ENCODE measurements around the gene SLC22A3. TPM values are rescaled to one million over a fixed set of nuclear protein-coding genes. Genes with fewer than 3 reads are reported as not detected.

Gene SLC22A3
- total and polyA plus RNA-seq, 2 of the 4 experiments (the other 2 are of a cell fraction): not detected

DNA sequence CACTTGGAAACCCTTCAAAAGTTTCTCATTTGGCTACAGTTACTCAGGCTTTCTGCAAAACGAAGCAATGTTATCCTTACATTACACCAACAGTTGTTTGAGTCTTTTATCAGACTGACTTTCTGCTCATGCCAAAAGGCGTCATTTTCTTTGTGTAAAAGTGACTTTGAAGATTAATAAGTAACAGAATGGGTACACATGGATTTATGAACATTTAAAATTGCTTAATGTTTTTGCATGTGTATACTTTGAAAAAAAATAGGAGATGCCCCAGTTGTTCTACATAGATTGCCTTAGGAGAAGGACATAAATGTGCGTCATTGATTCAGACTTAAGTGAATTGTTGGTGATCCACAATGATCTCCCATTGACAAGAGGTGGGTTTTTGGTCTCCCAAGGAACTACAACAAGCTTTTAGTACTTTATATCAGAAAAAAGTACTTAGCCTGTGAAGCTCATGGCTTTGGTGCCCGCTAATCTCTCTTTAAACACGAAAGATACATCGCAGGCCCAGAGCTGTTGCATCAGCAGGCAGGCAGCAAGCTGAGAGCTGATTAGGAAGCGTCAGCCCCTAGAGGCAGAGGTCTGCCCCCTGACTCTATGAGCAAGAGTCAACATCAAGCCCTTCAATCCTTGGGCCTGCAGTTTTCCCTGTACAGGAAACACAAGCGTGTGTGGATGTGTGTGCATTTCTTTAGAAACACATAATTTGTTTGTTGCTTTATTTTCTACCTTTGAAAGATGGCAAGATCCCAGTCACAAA is 45.9 kb downstream of the SLC22A3 start:
- no peak overlapping the region for H2BK15ac ChIP-seq (ENCODE audit: low read depth, low read length)
- H4K5ac ChIP-seq (ENCODE audit: low read depth, low read length): no peak overlapping the region
- ATAC-seq (ENCODE audit: low read depth) (no peak), DNase-seq (no peak)
- H3K36me3 ChIP-seq (ENCODE audit: control insufficient read depth, insufficient read depth, low read length): no peaks in the 10 kb centered on the region
- H3K14ac ChIP-seq (replicated peaks; ENCODE audit: low read depth, low read length): no peak overlapping the region
- in situ Hi-C loops (cut with MboI; ENCODE audit: low sequenced_read_pairs) (no loop called here), dilution Hi-C loops (cut with HindIII; ENCODE audit: low sequenced_read_pairs, unreplicated experiment) (no loop called here), intact Hi-C loops (cut with micrococcal nuclease) (no loop called here)
- H3K18ac ChIP-seq (ENCODE audit: low read depth, low read length): no peak overlapping the region
- H3K4me3 ChIP-seq (ENCODE audit: insufficient read depth, low read depth, low read length): no peak overlapping the region
- H3K9me3 ChIP-seq (ENCODE audit: control insufficient read depth, insufficient read depth, low read length): peaks cover 3% of the 10 kb centered on the region; the same call in 1 of the 2 replicates
- no peak overlapping the region for H3K4me2 ChIP-seq (ENCODE audit: low read depth, low read length)
- H4K20me1 ChIP-seq (ENCODE audit: insufficient read depth, low read length): no peaks in the 10 kb centered on the region
- H2BK20ac ChIP-seq (ENCODE audit: low read depth, low read length): no peak overlapping the region
- no TSS peak for BruUV-seq (replicated peaks)
- no peak overlapping the region for H2AFZ ChIP-seq (replicated peaks; ENCODE audit: low read length, poor library complexity)
- no peak overlapping the region for H4K8ac ChIP-seq (ENCODE audit: low read depth in 2 of 2, low read length in 2 of 2)
- H2BK120ac ChIP-seq (ENCODE audit: low read depth, low read length): no peak overlapping the region
- no peaks in the 10 kb centered on the region for H3K9me1 ChIP-seq (ENCODE audit: insufficient read depth, low read length)
- H3K56ac ChIP-seq (ENCODE audit: extremely low read depth, insufficient read depth, low read length): no peak overlapping the region
- ChIA-PET CTCF (no interaction called here), POLR2A (ENCODE audit: unreplicated experiment) (interaction anchor here (0.6 kb wide), 1 partner anchor 353 kb away, joined by 3 read pairs; no protein-coding TSS in a partner anchor)
- H3K27ac ChIP-seq (ENCODE audit: insufficient read depth, low read length): no peak overlapping the region
- no peak for TF ChIP-seq MAFK (IDR thresholded peaks at IDR 0.05; ENCODE audit: low read depth, low read length)
- TF ChIP-seq CHD1 (IDR thresholded peaks at IDR 0.05; ENCODE audit: low read depth, low read length): no peak
- no peak for TF ChIP-seq MXI1 (IDR thresholded peaks at IDR 0.05; ENCODE audit: borderline replicate concordance, low read depth, low read length)
- TF ChIP-seq, protein P1, sequence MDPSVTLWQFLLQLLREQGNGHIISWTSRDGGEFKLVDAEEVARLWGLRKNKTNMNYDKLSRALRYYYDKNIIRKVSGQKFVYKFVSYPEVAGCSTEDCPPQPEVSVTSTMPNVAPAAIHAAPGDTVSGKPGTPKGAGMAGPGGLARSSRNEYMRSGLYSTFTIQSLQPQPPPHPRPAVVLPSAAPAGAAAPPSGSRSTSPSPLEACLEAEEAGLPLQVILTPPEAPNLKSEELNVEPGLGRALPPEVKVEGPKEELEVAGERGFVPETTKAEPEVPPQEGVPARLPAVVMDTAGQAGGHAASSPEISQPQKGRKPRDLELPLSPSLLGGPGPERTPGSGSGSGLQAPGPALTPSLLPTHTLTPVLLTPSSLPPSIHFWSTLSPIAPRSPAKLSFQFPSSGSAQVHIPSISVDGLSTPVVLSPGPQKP (IDR thresholded peaks at IDR 0.05; ENCODE audit: borderline replicate concordance, low read depth, low read length): no peak
- no peak for TF ChIP-seq MAZ (IDR thresholded peaks at IDR 0.05; ENCODE audit: borderline replicate concordance, low read depth, low read length)
- no peak for TF ChIP-seq SMC3 (IDR thresholded peaks at IDR 0.05; ENCODE audit: low read depth, low read length)
- TF ChIP-seq, protein P2, sequence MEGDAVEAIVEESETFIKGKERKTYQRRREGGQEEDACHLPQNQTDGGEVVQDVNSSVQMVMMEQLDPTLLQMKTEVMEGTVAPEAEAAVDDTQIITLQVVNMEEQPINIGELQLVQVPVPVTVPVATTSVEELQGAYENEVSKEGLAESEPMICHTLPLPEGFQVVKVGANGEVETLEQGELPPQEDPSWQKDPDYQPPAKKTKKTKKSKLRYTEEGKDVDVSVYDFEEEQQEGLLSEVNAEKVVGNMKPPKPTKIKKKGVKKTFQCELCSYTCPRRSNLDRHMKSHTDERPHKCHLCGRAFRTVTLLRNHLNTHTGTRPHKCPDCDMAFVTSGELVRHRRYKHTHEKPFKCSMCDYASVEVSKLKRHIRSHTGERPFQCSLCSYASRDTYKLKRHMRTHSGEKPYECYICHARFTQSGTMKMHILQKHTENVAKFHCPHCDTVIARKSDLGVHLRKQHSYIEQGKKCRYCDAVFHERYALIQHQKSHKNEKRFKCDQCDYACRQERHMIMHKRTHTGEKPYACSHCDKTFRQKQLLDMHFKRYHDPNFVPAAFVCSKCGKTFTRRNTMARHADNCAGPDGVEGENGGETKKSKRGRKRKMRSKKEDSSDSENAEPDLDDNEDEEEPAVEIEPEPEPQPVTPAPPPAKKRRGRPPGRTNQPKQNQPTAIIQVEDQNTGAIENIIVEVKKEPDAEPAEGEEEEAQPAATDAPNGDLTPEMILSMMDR (conservative IDR thresholded peaks at IDR 0.05; ENCODE audit: low read depth, low read length): no peak
- no peak overlapping the region for H2BK5ac ChIP-seq (ENCODE audit: low read depth, low read length, poor library complexity, severe bottlenecking)
- H3K9ac ChIP-seq (ENCODE audit: low read depth, low read length): no peak overlapping the region
- no peaks in the 10 kb centered on the region for H3K27me3 ChIP-seq (ENCODE audit: control insufficient read depth, insufficient read depth, low read length)
- H3K4ac ChIP-seq (ENCODE audit: low read depth, low read length): no peak overlapping the region
- H3K79me1 ChIP-seq (ENCODE audit: low read depth in 1 of 2, low read length in 2 of 2): no peaks in the 10 kb centered on the region
- no peaks in the 10 kb centered on the region for H3K4me1 ChIP-seq (ENCODE audit: control insufficient read depth, insufficient read depth, low read length)
- no peak overlapping the region for H2AK9ac ChIP-seq (replicated peaks; ENCODE audit: low read depth, low read length, poor library complexity)
- H2AK5ac ChIP-seq (ENCODE audit: low read depth, low read length): no peak overlapping the region
- no peak overlapping the region for H3K23ac ChIP-seq (ENCODE audit: low read depth, low read length)
- H4K91ac ChIP-seq (ENCODE audit: insufficient read depth, low read depth, low read length): no peak overlapping the region
- no CpG with 5 or more reads among the region's 8 CpGs for WGBS, 2 experiments (ENCODE audit: extremely low coverage in 2 of 2, insufficient read length in 1 of 2)
